GM12874 (cell line): ENCODE results near the gene SELENBP1.

Experiments used
- CTCF ChIP-seq: IDR thresholded peaks from 2 replicates; pipeline ENCODE4 v1.5.1; 2011; ENCODE audit warnings: low read depth, mild to moderate bottlenecking, control low read depth, low read length, moderate library complexity; ENCODE audit not compliant: insufficient read depth

The SELENBP1 gene

GRCh38 chr1:151324390-151324930 lies 48.0 kb downstream of the SELENBP1 start:
- no peak for TF ChIP-seq CTCF

DNA sequence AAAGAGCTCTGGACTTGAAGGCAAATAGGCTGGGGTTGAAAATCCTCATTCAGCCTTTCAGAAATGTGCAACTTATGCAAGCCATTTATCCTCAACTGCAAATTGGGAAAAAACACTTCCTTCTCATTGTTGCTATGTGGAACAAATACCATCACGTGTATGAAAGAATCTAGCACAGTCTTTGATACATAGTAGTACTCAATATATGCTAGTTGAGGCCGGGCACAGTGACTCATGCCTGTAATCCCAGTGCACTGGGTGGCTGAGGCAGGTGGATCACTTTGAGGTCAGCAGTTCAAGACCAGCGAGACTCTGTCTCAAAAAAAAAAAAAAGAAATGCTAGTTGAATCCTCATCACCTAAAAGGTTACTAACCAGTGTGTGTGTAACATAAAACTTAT lies 53.5 kb downstream of the SELENBP1 start:
- TF ChIP-seq CTCF, result no peak

- no peak for TF ChIP-seq CTCF
Measured at GRCh38 chr1:151315565-151316235, 56.8 kb downstream of the SELENBP1 start.
